B cell (primary cell): ENCODE measurements around the gene DENND2A. TPM values are rescaled to one million over a fixed set of nuclear protein-coding genes. Genes with fewer than 3 reads are reported as not detected.

Experiments
- ATAC-seq: fragments of 200-7000 bp; cut with Tn5 transposase; one replicate; pipeline ENCODE4 v1.10.0; 2021; ENCODE audit warnings: low read depth, mild to moderate bottlenecking, moderate number of reproducible peaks, moderate library complexity
- CTCF ChIA-PET: fragments of 350-600 bp; sonication (Branson Sonifier 250); formaldehyde crosslinking; loops from one replicate; lab custom pipeline; 2021; ENCODE audit warnings: antibody characterized with exemption, inconsistent platforms; lab: Charles Lee
- POLR2A ChIA-PET: fragments of 350-600 bp; sonication (Branson Sonifier 250); formaldehyde crosslinking; loops from one replicate; lab custom pipeline; 2021; ENCODE audit warnings: antibody characterized with exemption; lab: Charles Lee
- DNase-seq: peaks from one replicate; pipeline ENCODE4 v3.0.0; 2013
- H2AFZ ChIP-seq: 2 replicates; pipeline ENCODE4 v1.6.1; 2012; ENCODE audit warnings: mild to moderate bottlenecking, low read depth, low read length; ENCODE audit not compliant: insufficient read depth, poor library complexity, severe bottlenecking
- H3K27ac ChIP-seq, 2 donors: 1 replicate in 1 of 2; 2 replicates in 1 of 2; pipeline ENCODE4 v1.5.1; 2012 to 2013; ENCODE audit warnings: low read length in 2 of 2, mild to moderate bottlenecking in 2 of 2, moderate library complexity in 1 of 2
- H3K27me3 ChIP-seq, 4 experiments: fragments of 200-600 bp in 1 of 4; sonication (generic) in 1 of 4; replicated peaks in 1 of 4; 1 replicate in 2 of 4; 2 replicates in 2 of 4; pipeline versions ENCODE4 v1.6.1 to v1.7.0; 2013 to 2016; ENCODE audit warnings: low read length in 3 of 4, mild to moderate bottlenecking in 2 of 4, mixed read lengths in 1 of 4, moderate library complexity in 1 of 4; ENCODE audit not compliant: insufficient read depth in 4 of 4, control insufficient read depth in 3 of 4; ENCODE audit errors: control extremely low read depth in 1 of 4
- H3K36me3 ChIP-seq, 2 experiments: replicated peaks in 1 of 2; 1 replicate in 1 of 2; 2 replicates in 1 of 2; pipeline versions ENCODE4 v1.6.1 to v1.7.1; 2013; ENCODE audit warnings: low read length in 1 of 2; ENCODE audit not compliant: insufficient read depth in 2 of 2, control insufficient read depth in 1 of 2; ENCODE audit errors: control extremely low read depth in 1 of 2, extremely low read depth in 1 of 2
- H3K4me1 ChIP-seq, 2 donors: fragments of 200-600 bp in 1 of 2; sonication (generic) in 1 of 2; 1 replicate in 1 of 2; 2 replicates in 1 of 2; pipeline versions ENCODE4 v1.5.1 to v1.6.1; 2013 to 2017; ENCODE audit warnings: low read length in 2 of 2; ENCODE audit not compliant: control insufficient read depth in 2 of 2, insufficient read depth in 2 of 2
- H3K4me2 ChIP-seq: replicated peaks from 2 replicates; pipeline ENCODE3; 2012; ENCODE audit warnings: mild to moderate bottlenecking, low read depth, low read length; ENCODE audit not compliant: poor library complexity, severe bottlenecking
- H3K4me3 ChIP-seq, 5 experiments: fragments of 200-600 bp in 1 of 5; sonication (generic) in 1 of 5; 1 replicate in 3 of 5; 2 replicates in 2 of 5; pipeline versions ENCODE4 v1.5.1 to v1.7.0; 2011 to 2016; ENCODE audit warnings: low read length in 4 of 5, mild to moderate bottlenecking in 4 of 5, low read depth in 2 of 5, control low read depth in 1 of 5, moderate library complexity in 1 of 5; ENCODE audit not compliant: insufficient read depth in 1 of 5; ENCODE audit errors: control extremely low read depth in 1 of 5, extremely low read depth in 1 of 5
- H3K79me2 ChIP-seq: fragments of 200-600 bp; sonication (generic); one replicate; pipeline ENCODE4 v1.6.0; 2016; ENCODE audit warnings: low read length; ENCODE audit not compliant: control insufficient read depth, insufficient read depth
- H3K9ac ChIP-seq: fragments of 200-600 bp; sonication (generic); 2 replicates; pipeline ENCODE4 v1.6.1; 2017; ENCODE audit warnings: mild to moderate bottlenecking, low read length, moderate library complexity
- H3K9me3 ChIP-seq, 3 donors: one replicate each; pipeline versions ENCODE4 v1.6.1 to v1.7.1; 2013; ENCODE audit warnings: low read length in 2 of 3; ENCODE audit not compliant: control insufficient read depth in 2 of 3, insufficient read depth in 1 of 3; ENCODE audit errors: control extremely low read depth in 1 of 3
- H4K20me1 ChIP-seq: 2 replicates; pipeline ENCODE4 v1.6.0; 2012; ENCODE audit warnings: mild to moderate bottlenecking, low read length; ENCODE audit not compliant: insufficient read depth, control insufficient read depth, poor library complexity, severe bottlenecking
- H3K27ac Mint-ChIP-seq: one replicate; pipeline ENCODE4 v1.8.0; 2021; ENCODE audit warnings: mixed read lengths
- H3K27me3 Mint-ChIP-seq: one replicate; pipeline ENCODE4 v1.8.0; 2021; ENCODE audit warnings: mixed read lengths
- H3K4me1 Mint-ChIP-seq: one replicate; pipeline ENCODE4 v1.8.0; 2021; ENCODE audit warnings: mixed read lengths
- H3K4me3 Mint-ChIP-seq: one replicate; pipeline ENCODE4 v1.8.0; 2021; ENCODE audit warnings: mixed read lengths
- H3K9me3 Mint-ChIP-seq: one replicate; pipeline ENCODE4 v1.8.0; 2022; ENCODE audit warnings: mixed read lengths; ENCODE audit not compliant: insufficient read depth
- EZH2 ChIP-seq: IDR thresholded peaks from 2 replicates; pipeline ENCODE4 v1.6.1; 2012; ENCODE audit warnings: borderline replicate concordance, low read depth, mild to moderate bottlenecking, moderate library complexity, low read length; ENCODE audit not compliant: insufficient read depth, poor library complexity, severe bottlenecking
- WGBS: methylation state at CpG from one replicate; pipeline ENCODE4 v1.1.5; 2013; ENCODE audit warnings: missing lambda C conversion rate; ENCODE audit not compliant: insufficient coverage; 5-methylcytosine and 5-hydroxymethylcytosine counted together
- intact Hi-C: fragments of 100-400 bp; cut with micrococcal nuclease; formaldehyde crosslinking; loops from one replicate; pipeline ENCODE4 v1.10.0; 2022
- polyA plus RNA-seq: library from polyadenylated mRNA; depleted of rRNA; stranded (reverse); fragments of >200 nt; gene quantifications from 2 replicates; pipeline ENCODE4 v1.2.3, GENCODE V29; 2012
- total RNA-seq, 2 donors: library from RNA; stranded (reverse); fragments of 120-200 nt in 1 of 2; gene quantifications; 1 replicate in 1 of 2; 2 replicates in 1 of 2; pipeline versions ENCODE4 v1.2.3 to v1.2.4, GENCODE V29; 2013 to 2022
- TF ChIP-seq, protein P1 (sequence below): fragments of 200-600 bp; IDR thresholded peaks from one replicate; pipeline ENCODE4 v1.8.0; 2022; ENCODE audit warnings: antibody characterized with exemption, mild to moderate bottlenecking

DENND2A gene
- total and polyA plus RNA-seq, 2 donors (not counting 1 experiment from before 2014, with no cell fraction given): 0.31 TPM; not detected in 1

DNA sequence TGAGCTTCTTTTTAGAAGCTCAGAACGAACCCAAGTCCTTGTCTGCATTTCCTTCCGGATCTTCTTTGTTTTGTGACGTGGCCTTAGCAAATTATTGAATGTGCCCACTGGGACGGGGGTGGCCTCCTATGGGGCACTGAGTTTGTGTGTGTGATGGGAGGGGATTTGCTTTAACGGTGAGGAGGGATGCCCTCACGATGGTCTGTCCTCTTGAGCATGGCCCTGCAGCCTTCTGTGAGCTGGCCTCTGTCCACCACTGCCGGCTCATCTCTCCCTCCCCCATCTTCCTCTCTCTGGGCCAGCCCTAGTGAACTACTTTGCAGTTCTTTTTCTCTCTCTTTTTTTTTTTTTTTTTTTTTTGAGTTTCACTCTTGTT lies 98.4 kb downstream of the DENND2A start:
- no peaks in the 10 kb centered on the region for H3K79me2 ChIP-seq
- DNase-seq (no peak), ATAC-seq (no peak)
- no peak overlapping the region for H3K9ac ChIP-seq
- peaks cover 17% of the 10 kb centered on the region for H3K4me1 Mint-ChIP-seq
- H4K20me1 ChIP-seq: no peaks in the 10 kb centered on the region
- H3K27me3 ChIP-seq: peaks cover 0 to 4% (median 0%) of the 10 kb centered on the region in 4 experiments
- no peak overlapping the region for H3K4me3 Mint-ChIP-seq
- CTCF ChIA-PET: interaction anchor here (1.8 kb wide), 1 partner anchor 10 kb away, joined by 5 read pairs; no protein-coding TSS in a partner anchor
- no peaks in the 10 kb centered on the region for H3K9me3 Mint-ChIP-seq
- intact Hi-C loops: no loop called here
- no peak overlapping the region for H3K4me2 ChIP-seq
- no peaks in the 10 kb centered on the region for H3K36me3 ChIP-seq
- H3K4me3 ChIP-seq: no peak overlapping the region
- TF ChIP-seq, protein P1, sequence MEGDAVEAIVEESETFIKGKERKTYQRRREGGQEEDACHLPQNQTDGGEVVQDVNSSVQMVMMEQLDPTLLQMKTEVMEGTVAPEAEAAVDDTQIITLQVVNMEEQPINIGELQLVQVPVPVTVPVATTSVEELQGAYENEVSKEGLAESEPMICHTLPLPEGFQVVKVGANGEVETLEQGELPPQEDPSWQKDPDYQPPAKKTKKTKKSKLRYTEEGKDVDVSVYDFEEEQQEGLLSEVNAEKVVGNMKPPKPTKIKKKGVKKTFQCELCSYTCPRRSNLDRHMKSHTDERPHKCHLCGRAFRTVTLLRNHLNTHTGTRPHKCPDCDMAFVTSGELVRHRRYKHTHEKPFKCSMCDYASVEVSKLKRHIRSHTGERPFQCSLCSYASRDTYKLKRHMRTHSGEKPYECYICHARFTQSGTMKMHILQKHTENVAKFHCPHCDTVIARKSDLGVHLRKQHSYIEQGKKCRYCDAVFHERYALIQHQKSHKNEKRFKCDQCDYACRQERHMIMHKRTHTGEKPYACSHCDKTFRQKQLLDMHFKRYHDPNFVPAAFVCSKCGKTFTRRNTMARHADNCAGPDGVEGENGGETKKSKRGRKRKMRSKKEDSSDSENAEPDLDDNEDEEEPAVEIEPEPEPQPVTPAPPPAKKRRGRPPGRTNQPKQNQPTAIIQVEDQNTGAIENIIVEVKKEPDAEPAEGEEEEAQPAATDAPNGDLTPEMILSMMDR: no peak
- no peak for TF ChIP-seq EZH2
- H3K27me3 Mint-ChIP-seq: peaks cover 9% of the 10 kb centered on the region
- H3K27ac Mint-ChIP-seq: no peak overlapping the region
- POLR2A ChIA-PET: no interaction called here
- H3K27ac ChIP-seq: no peak overlapping the region
- peaks cover 10 to 17% of the 10 kb centered on the region in 2 donors for H3K4me1 ChIP-seq
- H2AFZ ChIP-seq: peak overlapping the region; percentile 38
- peaks cover 0 to 3% (median 0%) of the 10 kb centered on the region in 3 donors for H3K9me3 ChIP-seq
- 82% methylated on average over 5 of the region's 7 CpGs for WGBS

DNA sequence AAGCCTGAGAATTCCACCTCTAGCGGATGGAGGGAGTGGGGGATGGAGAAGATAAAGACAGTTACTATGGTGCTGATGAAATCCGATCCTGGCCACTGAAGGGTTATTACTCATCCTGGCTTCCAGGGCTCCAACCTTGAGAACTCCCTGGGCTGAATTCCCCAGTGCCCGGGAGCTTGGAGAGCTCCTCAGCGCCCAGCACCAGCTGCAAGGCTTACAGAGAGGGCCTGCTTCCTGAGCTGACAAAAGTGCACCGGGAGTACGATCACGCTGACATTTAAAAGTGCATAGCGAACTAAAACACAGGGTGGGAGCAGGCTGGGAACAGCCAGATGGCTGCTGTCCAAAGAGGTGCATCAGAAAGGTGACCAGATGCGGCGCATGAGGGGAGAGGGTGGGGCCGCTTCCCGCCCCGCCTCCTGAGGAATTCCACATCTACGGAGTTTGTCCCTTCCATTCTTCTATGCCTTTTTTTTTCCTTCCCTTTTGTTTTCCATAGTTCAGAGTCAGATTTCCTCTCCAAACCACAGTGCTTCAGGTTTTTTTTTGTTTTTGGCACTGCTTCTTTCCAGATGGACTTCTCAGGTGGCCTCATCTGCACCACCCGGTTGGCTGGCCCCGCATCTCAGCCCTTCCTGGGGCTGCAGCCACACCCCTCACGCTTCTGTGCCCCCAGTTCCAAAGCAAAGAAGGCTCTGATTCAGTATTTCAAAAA lies 98.9 kb downstream of the DENND2A start:
- TF ChIP-seq EZH2: no peak
- TF ChIP-seq, protein P1: no peak
- H3K27ac Mint-ChIP-seq: no peak overlapping the region
- no peak overlapping the region for H3K4me3 ChIP-seq
- no peak overlapping the region for H3K4me3 Mint-ChIP-seq
- H3K27ac ChIP-seq: no peak overlapping the region
- peaks cover 14 to 23% of the 10 kb centered on the region in 2 donors for H3K4me1 ChIP-seq
- H3K9ac ChIP-seq: no peak overlapping the region
- H3K9me3 Mint-ChIP-seq: no peaks in the 10 kb centered on the region
- ChIA-PET POLR2A (no interaction called here), CTCF (interaction anchor here (1.8 kb wide), 1 partner anchor 10 kb away, joined by 5 read pairs; no protein-coding TSS in a partner anchor)
- peaks cover 9% of the 10 kb centered on the region for H3K27me3 Mint-ChIP-seq
- ATAC-seq (no peak), DNase-seq (no peak)
- 25% methylated on average over 14 of the region's 17 CpGs for WGBS
- H4K20me1 ChIP-seq: no peaks in the 10 kb centered on the region
- H3K9me3 ChIP-seq: peaks cover 0 to 3% (median 0%) of the 10 kb centered on the region in 3 donors
- H2AFZ ChIP-seq: peak overlapping the region; percentile 38
- H3K4me1 Mint-ChIP-seq: peaks cover 22% of the 10 kb centered on the region
- no peaks in the 10 kb centered on the region for H3K79me2 ChIP-seq
- H3K27me3 ChIP-seq: peaks cover 0 to 4% (median 0%) of the 10 kb centered on the region in 4 experiments
- intact Hi-C loops: no loop called here
- H3K4me2 ChIP-seq: no peak overlapping the region
- H3K36me3 ChIP-seq: no peaks in the 10 kb centered on the region
